Lower leg skin (tissue), 4 donors: ENCODE results near the gene HINT2. TPM values are rescaled to one million over a fixed set of nuclear protein-coding genes. Genes with fewer than 3 reads are reported as not detected.

ENCODE experiments used
- DNase-seq, 2 donors: peaks; one replicate each; pipeline ENCODE4 v3.0.0-alpha.2; 2019; ENCODE audit warnings: low spot score in 2 of 2
- H3K4me3 ChIP-seq: fragments of 200-600 bp; sonication (generic); 2 replicates; pipeline ENCODE4 v1.5.1; 2017; ENCODE audit warnings: mild to moderate bottlenecking, low read depth; ENCODE audit not compliant: poor library complexity, severe bottlenecking
- POLR2A ChIP-seq, 2 donors: fragments of 450-650 bp; IDR thresholded peaks; one replicate each; pipeline ENCODE4 v1.6.1; 2016 to 2017; ENCODE audit warnings: antibody characterized with exemption in 2 of 2, mild to moderate bottlenecking in 1 of 2, moderate library complexity in 1 of 2
- WGBS, 2 donors: methylation state at CpG; one replicate each; pipeline ENCODE4 v1.1.5; 2018; 5-methylcytosine and 5-hydroxymethylcytosine counted together
- intact Hi-C: fragments of 100-400 bp; cut with DNase I; formaldehyde crosslinking; loops from one replicate; pipeline ENCODE4 v1.15.0; 2023; ENCODE audit warnings: low total_unique reads
- total RNA-seq, 4 donors: library from RNA; depleted of rRNA; stranded (reverse); fragments of >200 nt; gene quantifications; one replicate each; pipeline ENCODE4 v1.1.0, GENCODE V29; 2016
- TF ChIP-seq, protein P1 (sequence below), 3 donors: fragments of 450-650 bp; IDR thresholded peaks; one replicate each; pipeline ENCODE4 v1.5.1; 2016; ENCODE audit warnings: antibody characterized with exemption in 3 of 3, mild to moderate bottlenecking in 3 of 3, moderate library complexity in 2 of 3

Gene HINT2
- total RNA-seq, 4 donors from 2014 or later = 17.8 to 27.9 (median 19.9) TPM

GRCh38 chr9:35808433-35808832 is 6.4 kb downstream of the HINT2 start:
- intact Hi-C loops = no loop called here
- DNase-seq = peak in 1 of 2 donors; percentile 21
- no peak overlapping the region for H3K4me3 ChIP-seq
- TF ChIP-seq POLR2A (IDR thresholded peaks at IDR 0.05) = no peak
- TF ChIP-seq, protein P1, sequence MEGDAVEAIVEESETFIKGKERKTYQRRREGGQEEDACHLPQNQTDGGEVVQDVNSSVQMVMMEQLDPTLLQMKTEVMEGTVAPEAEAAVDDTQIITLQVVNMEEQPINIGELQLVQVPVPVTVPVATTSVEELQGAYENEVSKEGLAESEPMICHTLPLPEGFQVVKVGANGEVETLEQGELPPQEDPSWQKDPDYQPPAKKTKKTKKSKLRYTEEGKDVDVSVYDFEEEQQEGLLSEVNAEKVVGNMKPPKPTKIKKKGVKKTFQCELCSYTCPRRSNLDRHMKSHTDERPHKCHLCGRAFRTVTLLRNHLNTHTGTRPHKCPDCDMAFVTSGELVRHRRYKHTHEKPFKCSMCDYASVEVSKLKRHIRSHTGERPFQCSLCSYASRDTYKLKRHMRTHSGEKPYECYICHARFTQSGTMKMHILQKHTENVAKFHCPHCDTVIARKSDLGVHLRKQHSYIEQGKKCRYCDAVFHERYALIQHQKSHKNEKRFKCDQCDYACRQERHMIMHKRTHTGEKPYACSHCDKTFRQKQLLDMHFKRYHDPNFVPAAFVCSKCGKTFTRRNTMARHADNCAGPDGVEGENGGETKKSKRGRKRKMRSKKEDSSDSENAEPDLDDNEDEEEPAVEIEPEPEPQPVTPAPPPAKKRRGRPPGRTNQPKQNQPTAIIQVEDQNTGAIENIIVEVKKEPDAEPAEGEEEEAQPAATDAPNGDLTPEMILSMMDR (IDR thresholded peaks at IDR 0.05) = no peak
- WGBS, 2 donors = 91% methylated on average over 9 of the region's 9 CpGs

DNA sequence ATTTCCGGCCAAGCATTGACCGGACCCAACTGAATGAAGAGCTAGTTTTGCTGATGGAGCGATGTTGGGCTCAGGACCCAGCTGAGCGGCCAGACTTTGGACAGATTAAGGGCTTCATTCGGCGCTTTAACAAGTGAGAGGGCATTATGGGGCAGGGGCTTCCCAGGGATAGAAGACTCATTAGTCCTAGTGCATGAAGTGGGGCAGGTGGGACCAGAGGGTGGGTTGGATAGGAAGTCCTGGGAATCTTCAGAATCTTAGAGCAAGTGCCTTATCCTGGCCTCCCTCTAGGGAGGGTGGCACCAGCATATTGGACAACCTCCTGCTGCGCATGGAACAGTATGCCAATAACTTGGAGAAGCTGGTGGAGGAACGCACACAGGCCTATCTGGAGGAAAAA is 8.7 kb downstream of the HINT2 start:
- DNase-seq = peak in 1 of 2 donors; percentile 58
- H3K4me3 ChIP-seq = no peak overlapping the region
- TF ChIP-seq POLR2A (IDR thresholded peaks at IDR 0.05) = no peak
- TF ChIP-seq, protein P1 (IDR thresholded peaks at IDR 0.05) = no peak
- 95 to 98% methylated on average over 8 of the region's 8 CpGs for WGBS, 2 donors
- intact Hi-C loops = no loop called here

DNA sequence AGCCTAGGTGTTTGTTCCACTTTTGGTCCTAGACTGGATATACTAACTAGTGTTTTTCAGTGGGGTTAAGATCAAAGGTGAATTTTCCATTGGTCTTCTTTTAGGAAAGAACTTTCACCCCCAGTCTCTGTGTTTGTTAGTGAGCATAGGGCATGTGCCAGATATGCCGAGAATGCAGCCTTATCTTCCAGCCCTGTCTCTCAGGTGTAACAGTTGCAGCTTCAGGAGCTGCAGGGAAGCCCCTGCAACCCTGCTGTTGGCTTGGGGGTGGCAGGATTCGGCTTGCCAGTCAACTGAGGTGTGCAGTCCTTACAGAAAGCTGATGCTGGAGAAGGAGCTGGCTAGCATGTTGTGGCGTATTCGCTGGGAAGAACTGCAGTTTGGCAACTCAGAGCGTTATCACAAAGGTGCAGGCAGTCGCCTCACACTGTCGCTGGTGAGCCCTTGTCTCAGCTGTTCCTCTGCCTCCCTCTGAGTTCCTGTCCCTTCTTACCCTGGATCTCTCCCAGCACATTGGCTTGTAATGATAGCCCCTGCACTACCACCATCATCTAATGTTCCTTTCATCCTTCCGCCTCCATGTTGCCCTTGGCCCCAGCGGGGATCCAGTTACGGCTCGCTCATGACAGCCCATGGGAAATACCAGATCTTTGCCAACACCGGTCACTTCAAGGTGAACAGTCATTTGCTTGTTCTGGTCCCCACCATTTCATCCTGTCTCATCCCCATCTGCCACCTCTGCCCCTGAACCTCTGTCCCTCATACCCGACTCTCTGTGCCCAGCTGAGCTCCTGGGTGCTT is 13.3 kb downstream of the HINT2 start:
- DNase-seq = peak in 1 of 2 donors; percentile 48
- intact Hi-C loops = no loop called here
- WGBS, 2 donors = 90 to 92% methylated on average over 13 of the region's 13 CpGs
- no peak overlapping the region for H3K4me3 ChIP-seq
- TF ChIP-seq POLR2A (IDR thresholded peaks at IDR 0.05) = no peak
- TF ChIP-seq, protein P1 (IDR thresholded peaks at IDR 0.05) = no peak

GRCh38 chr9:35800530-35800929 is 14.3 kb downstream of the HINT2 start:
- 85 to 88% methylated on average over 7 of the region's 7 CpGs for WGBS, 2 donors
- DNase-seq = peak in 1 of 2 donors; percentile 61
- intact Hi-C loops = no loop called here

GRCh38 chr9:35798658-35799374 is 16.0 kb downstream of the HINT2 start:
- no peak overlapping the region for H3K4me3 ChIP-seq
- TF ChIP-seq, protein P1 (IDR thresholded peaks at IDR 0.05) = no peak
- TF ChIP-seq POLR2A (IDR thresholded peaks at IDR 0.05) = no peak
- WGBS, 2 donors = 74 to 78% methylated on average over 4 of the region's 4 CpGs
- DNase-seq = peak in 1 of 2 donors; percentile 57
- intact Hi-C loops = no loop called here

More at GRCh38 chr9:35800530-35800929, 14.3 kb downstream of the HINT2 start:
- TF ChIP-seq, protein P1 (IDR thresholded peaks at IDR 0.05) = no peak
- no peak for TF ChIP-seq POLR2A (IDR thresholded peaks at IDR 0.05)
- H3K4me3 ChIP-seq = no peak overlapping the region
